ENCODE measurements around the gene TP53BP2. TPM values are rescaled to one million over a fixed set of nuclear protein-coding genes. Genes with fewer than 3 reads are reported as not detected.

The TP53BP2 gene
- total RNA-seq, 1 donor from 2014 or later, result 46.6 TPM

GRCh38 chr1:223878598-223879325, 33.0 kb upstream of the TP53BP2 start:
- Mint-ChIP-seq H3K9me3 (ENCODE audit: unreplicated experiment) (peaks cover 2% of the 10 kb centered on the region), H3K4me1 (ENCODE audit: low read depth, unreplicated experiment) (no peaks in the 10 kb centered on the region), H3K4me3 (ENCODE audit: unreplicated experiment) (no peak overlapping the region), H3K36me3 (ENCODE audit: low read depth, unreplicated experiment) (no peaks in the 10 kb centered on the region), H3K27ac (ENCODE audit: unreplicated experiment) (no peak overlapping the region), H3K27me3 (ENCODE audit: low read depth, unreplicated experiment) (peaks cover 2% of the 10 kb centered on the region)
- H3K4me1 ChIP-seq (ENCODE audit: insufficient read depth, low read length), result no peaks in the 10 kb centered on the region
- no peak overlapping the region for H3K9ac ChIP-seq (ENCODE audit: low read length)
- H3K79me2 ChIP-seq (ENCODE audit: insufficient read depth, low read length), result no peaks in the 10 kb centered on the region
- FAIRE-seq (no peak), DNase-seq (ENCODE audit: low read depth) (no peak)
- H4K20me1 ChIP-seq (ENCODE audit: insufficient read depth, low read length), result no peaks in the 10 kb centered on the region
- H2AFZ ChIP-seq (ENCODE audit: low read depth, low read length), result no peak overlapping the region
- no peaks in the 10 kb centered on the region for H3K9me3 ChIP-seq (ENCODE audit: insufficient read depth, low read depth, low read length)
- no peaks in the 10 kb centered on the region for H3K27me3 ChIP-seq (ENCODE audit: insufficient read depth, low read length)
- H3K4me2 ChIP-seq (ENCODE audit: low read length), result no peak overlapping the region
- H3K36me3 ChIP-seq (ENCODE audit: insufficient read depth, low read length), result no peaks in the 10 kb centered on the region
- no peak for TF ChIP-seq EZH2 (IDR thresholded peaks at IDR 0.05; ENCODE audit: insufficient read depth, low read length)
- no peak overlapping the region for H3K27ac ChIP-seq (ENCODE audit: low read depth, low read length)
- no peak overlapping the region for H3K4me3 ChIP-seq (ENCODE audit: insufficient read depth, low read depth, low read length)

- FAIRE-seq (no peak), DNase-seq (ENCODE audit: low read depth) (no peak)
- Mint-ChIP-seq H3K27ac (ENCODE audit: unreplicated experiment) (no peak overlapping the region), H3K36me3 (ENCODE audit: low read depth, unreplicated experiment) (no peaks in the 10 kb centered on the region), H3K4me3 (ENCODE audit: unreplicated experiment) (no peak overlapping the region), H3K9me3 (ENCODE audit: unreplicated experiment) (peaks cover 2% of the 10 kb centered on the region), H3K4me1 (ENCODE audit: low read depth, unreplicated experiment) (peaks cover 1% of the 10 kb centered on the region), H3K27me3 (ENCODE audit: low read depth, unreplicated experiment) (peaks cover 3% of the 10 kb centered on the region)
- no peak overlapping the region for H3K4me3 ChIP-seq (ENCODE audit: insufficient read depth, low read depth, low read length)
- H3K36me3 ChIP-seq (ENCODE audit: insufficient read depth, low read length), result no peaks in the 10 kb centered on the region
- no peaks in the 10 kb centered on the region for H3K4me1 ChIP-seq (ENCODE audit: insufficient read depth, low read length)
- H3K9ac ChIP-seq (ENCODE audit: low read length), result no peak overlapping the region
- no peaks in the 10 kb centered on the region for H4K20me1 ChIP-seq (ENCODE audit: insufficient read depth, low read length)
- H3K27me3 ChIP-seq (ENCODE audit: insufficient read depth, low read length), result no peaks in the 10 kb centered on the region
- H3K79me2 ChIP-seq (ENCODE audit: insufficient read depth, low read length), result no peaks in the 10 kb centered on the region
- H3K27ac ChIP-seq (ENCODE audit: low read depth, low read length), result no peak overlapping the region
- TF ChIP-seq CTCF (IDR thresholded peaks at IDR 0.05; ENCODE audit: insufficient read depth, low read depth, low read length) (no peak), EZH2 (IDR thresholded peaks at IDR 0.05; ENCODE audit: insufficient read depth, low read length) (no peak)
- H2AFZ ChIP-seq (ENCODE audit: low read depth, low read length), result no peak overlapping the region
- no peak overlapping the region for H3K4me2 ChIP-seq (ENCODE audit: low read length)
- no peaks in the 10 kb centered on the region for H3K9me3 ChIP-seq (ENCODE audit: insufficient read depth, low read depth, low read length)
Observed at GRCh38 chr1:223877804-223878203, 32.1 kb upstream of the TP53BP2 start.

GRCh38 chr1:223876590-223876989, 30.8 kb upstream of the TP53BP2 start:
- peaks cover 2% of the 10 kb centered on the region for H3K9me3 Mint-ChIP-seq (ENCODE audit: unreplicated experiment)

More at GRCh38 chr1:223876590-223876989, 30.8 kb upstream of the TP53BP2 start:
- Histone ChIP-seq H4K20me1 (ENCODE audit: insufficient read depth, low read length) (no peaks in the 10 kb centered on the region), H3K27me3 (ENCODE audit: insufficient read depth, low read length) (no peaks in the 10 kb centered on the region), H3K36me3 (ENCODE audit: insufficient read depth, low read length) (no peaks in the 10 kb centered on the region), H3K4me2 (ENCODE audit: low read length) (no peak overlapping the region), H3K4me1 (ENCODE audit: insufficient read depth, low read length) (no peaks in the 10 kb centered on the region), H3K9ac (ENCODE audit: low read length) (no peak overlapping the region), H3K4me3 (ENCODE audit: insufficient read depth, low read depth, low read length) (no peak overlapping the region), H3K79me2 (ENCODE audit: insufficient read depth, low read length) (no peaks in the 10 kb centered on the region), H2AFZ (ENCODE audit: low read depth, low read length) (no peak overlapping the region), H3K9me3 (ENCODE audit: insufficient read depth, low read depth, low read length) (no peaks in the 10 kb centered on the region), H3K27ac (ENCODE audit: low read depth, low read length) (no peak overlapping the region)
- TF ChIP-seq EZH2 (IDR thresholded peaks at IDR 0.05; ENCODE audit: insufficient read depth, low read length) (no peak), CTCF (IDR thresholded peaks at IDR 0.05; ENCODE audit: insufficient read depth, low read depth, low read length) (no peak)
- no peaks in the 10 kb centered on the region for H3K36me3 Mint-ChIP-seq (ENCODE audit: low read depth, unreplicated experiment)
- peaks cover 9% of the 10 kb centered on the region for H3K4me1 Mint-ChIP-seq (ENCODE audit: low read depth, unreplicated experiment)
- DNase-seq (ENCODE audit: low read depth), result no peak
- no peak overlapping the region for H3K4me3 Mint-ChIP-seq (ENCODE audit: unreplicated experiment)
- FAIRE-seq, result no peak
- H3K27me3 Mint-ChIP-seq (ENCODE audit: low read depth, unreplicated experiment), result peaks cover 3% of the 10 kb centered on the region
- H3K27ac Mint-ChIP-seq (ENCODE audit: unreplicated experiment), result no peak overlapping the region

Measured in astrocyte (in vitro differentiated cells and primary cell).